H54 (cell line): ENCODE measurements around the gene KLHL1.
A peak's percentile ranks its signal among the peaks of the same experiment; 100 is the strongest.

Source experiments
- DNase-seq: peaks from one replicate; pipeline ENCODE4 v3.0.0; 2011; ENCODE audit warnings: low spot score, mixed read lengths; ENCODE audit not compliant: insufficient read length
- FAIRE-seq: peaks from 3 replicates; lab custom pipeline; 2011; peaks lifted over from hg19 to GRCh38; lab: Jason Lieb, UNC
- POLR2A ChIP-seq: IDR thresholded peaks from 2 replicates; pipeline ENCODE4 v1.6.1; 2011; ENCODE audit warnings: low read depth, mild to moderate bottlenecking, low read length

Gene KLHL1

GRCh38 chr13:69959046-69959445 is 149.2 kb downstream of the KLHL1 start:
- FAIRE-seq (no peak), DNase-seq (no peak)
- no peak for TF ChIP-seq POLR2A

GRCh38 chr13:69956839-69957238 is 151.4 kb downstream of the KLHL1 start:
- no peak for DNase-seq
- no peak for FAIRE-seq

GRCh38 chr13:69956349-69956748 is 151.9 kb downstream of the KLHL1 start:
- FAIRE-seq = no peak
- no peak for DNase-seq
- no peak for TF ChIP-seq POLR2A

More at GRCh38 chr13:69956839-69957238, 151.4 kb downstream of the KLHL1 start:
- no peak for TF ChIP-seq POLR2A

- no peak for TF ChIP-seq POLR2A
- no peak for FAIRE-seq
These were observed 153.0 kb downstream of the KLHL1 start for GRCh38 chr13:69955271-69955670.

DNA sequence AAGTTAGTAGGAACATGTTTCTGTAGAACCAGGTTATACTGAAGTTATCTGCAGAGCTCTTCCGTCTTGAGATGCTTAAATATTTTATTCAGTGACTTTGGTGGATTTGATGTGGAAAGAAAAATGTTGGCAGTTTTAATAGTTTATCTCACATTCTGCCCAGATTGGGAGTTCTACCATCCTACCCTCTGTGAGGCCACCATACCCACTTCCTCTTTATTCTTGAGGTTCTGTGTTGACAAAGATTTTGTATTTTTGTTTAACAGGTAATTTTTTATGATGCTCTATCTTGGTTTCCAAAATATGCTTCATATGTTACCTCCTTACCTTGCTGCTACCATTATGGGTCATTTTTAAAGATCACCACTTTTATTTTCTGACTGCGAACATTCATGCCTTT is 156.8 kb downstream of the KLHL1 start:
- FAIRE-seq (no peak), DNase-seq (no peak)
- TF ChIP-seq POLR2A = no peak

More at GRCh38 chr13:69955271-69955670, 153.0 kb downstream of the KLHL1 start:
- no peak for DNase-seq

- TF ChIP-seq POLR2A = no peak
- no peak for DNase-seq
- no peak for FAIRE-seq
These were observed 158.1 kb downstream of the KLHL1 start for GRCh38 chr13:69950160-69950559.

DNA sequence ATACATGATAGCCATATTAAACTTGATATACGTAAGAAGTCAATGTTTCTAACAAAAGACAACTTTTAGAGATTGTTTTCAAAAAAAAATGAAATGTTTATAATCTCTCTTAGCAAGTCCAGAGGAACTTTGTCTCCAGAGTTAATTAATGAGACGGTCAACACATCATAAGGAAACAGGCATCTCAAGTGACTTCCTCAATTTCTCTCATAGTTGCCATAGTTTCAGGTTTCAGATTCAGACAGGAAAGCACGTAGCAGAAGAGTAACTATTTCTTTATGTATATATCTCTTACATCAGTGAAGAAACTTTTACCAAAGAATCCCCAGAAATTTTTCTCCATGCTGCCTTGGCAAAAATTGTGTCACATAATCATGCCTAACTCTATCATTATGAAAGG is 160.2 kb downstream of the KLHL1 start:
- no peak for TF ChIP-seq POLR2A
- FAIRE-seq (no peak), DNase-seq (no peak)

GRCh38 chr13:69947582-69947981 is 160.7 kb downstream of the KLHL1 start:
- TF ChIP-seq POLR2A = no peak
- DNase-seq (no peak), FAIRE-seq (no peak)

- DNase-seq = no peak
- TF ChIP-seq POLR2A = no peak
- no peak for FAIRE-seq
These were observed 161.7 kb downstream of the KLHL1 start for GRCh38 chr13:69946511-69946910.

- FAIRE-seq (peak; percentile 57), DNase-seq (no peak)
- no peak for TF ChIP-seq POLR2A
These were observed 173.2 kb downstream of the KLHL1 start for GRCh38 chr13:69935043-69935442.

DNA sequence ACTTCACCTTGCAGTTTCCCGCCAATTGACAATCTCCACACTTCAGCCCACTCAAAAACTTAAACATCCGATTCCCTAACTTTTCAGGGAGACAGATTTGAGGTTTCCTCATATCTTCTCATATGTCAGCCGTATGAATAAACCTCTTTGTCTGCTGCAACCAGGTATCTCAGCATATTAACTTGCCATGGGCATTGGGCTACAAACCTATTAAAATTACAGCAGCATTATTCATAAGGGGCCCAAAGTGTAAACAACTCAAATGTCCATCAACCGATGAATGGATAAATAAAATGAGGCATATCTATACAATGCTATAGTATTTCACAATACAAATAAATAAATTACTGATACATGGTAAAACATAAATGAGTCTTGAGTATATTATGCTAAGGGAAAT is 180.0 kb downstream of the KLHL1 start:
- FAIRE-seq (no peak), DNase-seq (no peak)
- TF ChIP-seq POLR2A = no peak

GRCh38 chr13:69921156-69921555 is 187.1 kb downstream of the KLHL1 start:
- DNase-seq (no peak), FAIRE-seq (no peak)

GRCh38 chr13:69912630-69913029 is 195.6 kb downstream of the KLHL1 start:
- no peak for DNase-seq
- FAIRE-seq = no peak
- TF ChIP-seq POLR2A = no peak

More at GRCh38 chr13:69921156-69921555, 187.1 kb downstream of the KLHL1 start:
- no peak for TF ChIP-seq POLR2A

GRCh38 chr13:69910800-69911199 is 197.5 kb downstream of the KLHL1 start:
- no peak for DNase-seq
- FAIRE-seq = no peak
- no peak for TF ChIP-seq POLR2A

GRCh38 chr13:69904784-69905183 is 203.5 kb downstream of the KLHL1 start:
- FAIRE-seq = no peak
- TF ChIP-seq POLR2A = no peak
- DNase-seq = no peak

DNA sequence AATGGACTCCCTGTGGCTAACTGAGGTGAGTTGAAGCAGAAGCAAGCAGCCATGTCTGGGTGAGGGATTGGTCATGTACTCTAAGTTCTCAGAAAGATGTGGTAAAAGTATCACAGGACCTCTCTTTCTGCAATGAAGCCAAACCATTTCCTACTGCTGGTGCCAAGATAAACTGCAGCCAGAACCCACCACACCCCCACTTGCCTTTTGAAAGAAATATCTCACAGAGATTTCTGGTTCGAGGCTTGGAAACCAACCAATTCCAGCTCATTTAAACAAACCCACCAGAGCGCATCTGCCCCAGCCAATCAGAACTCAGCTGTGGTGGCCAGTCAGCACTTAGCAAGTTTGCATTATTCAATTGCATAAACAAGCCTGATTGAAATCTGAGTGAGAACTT is 205.2 kb downstream of the KLHL1 start:
- DNase-seq (no peak), FAIRE-seq (no peak)

More for the DNA sequence above, 205.2 kb downstream of the KLHL1 start:
- no peak for TF ChIP-seq POLR2A
